ENCODE measurements around the gene TARS1. TPM values are rescaled to one million over a fixed set of nuclear protein-coding genes. Genes with fewer than 3 reads are reported as not detected.

The TARS1 gene
- total RNA-seq, 1 donor from 2014 or later, result 163 TPM

- Mint-ChIP-seq H3K36me3 (ENCODE audit: low read depth, unreplicated experiment) (peaks cover 10% of the 10 kb centered on the region), H3K27me3 (ENCODE audit: unreplicated experiment) (peaks cover 2% of the 10 kb centered on the region), H3K4me3 (ENCODE audit: unreplicated experiment) (no peak overlapping the region), H3K27ac (ENCODE audit: unreplicated experiment) (no peak overlapping the region), H3K4me1 (ENCODE audit: unreplicated experiment) (peaks cover 23% of the 10 kb centered on the region), H3K9me3 (ENCODE audit: unreplicated experiment) (no peaks in the 10 kb centered on the region)
- DNase-seq (ENCODE audit: low spot score), result no peak
- TF ChIP-seq CTCF (IDR thresholded peaks at IDR 0.05; ENCODE audit: unreplicated experiment), result no peak
Measured at GRCh38 chr5:33403187-33403586, 37.6 kb upstream of the TARS1 start.

GRCh38 chr5:33408816-33409215 lies 31.9 kb upstream of the TARS1 start:
- H3K27me3 Mint-ChIP-seq (ENCODE audit: unreplicated experiment), result no peaks in the 10 kb centered on the region
- H3K9me3 Mint-ChIP-seq (ENCODE audit: unreplicated experiment), result no peaks in the 10 kb centered on the region
- H3K27ac Mint-ChIP-seq (ENCODE audit: unreplicated experiment), result no peak overlapping the region
- no peak overlapping the region for H3K4me3 Mint-ChIP-seq (ENCODE audit: unreplicated experiment)
- peaks cover 5% of the 10 kb centered on the region for H3K36me3 Mint-ChIP-seq (ENCODE audit: low read depth, unreplicated experiment)
- DNase-seq (ENCODE audit: low spot score), result no peak
- TF ChIP-seq CTCF (IDR thresholded peaks at IDR 0.05; ENCODE audit: unreplicated experiment), result no peak
- H3K4me1 Mint-ChIP-seq (ENCODE audit: unreplicated experiment), result peaks cover 3% of the 10 kb centered on the region

GRCh38 chr5:33409435-33410170 lies 31.2 kb upstream of the TARS1 start:
- Mint-ChIP-seq H3K4me1 (ENCODE audit: unreplicated experiment) (peaks cover 3% of the 10 kb centered on the region), H3K27me3 (ENCODE audit: unreplicated experiment) (no peaks in the 10 kb centered on the region), H3K4me3 (ENCODE audit: unreplicated experiment) (no peak overlapping the region), H3K36me3 (ENCODE audit: low read depth, unreplicated experiment) (peaks cover 5% of the 10 kb centered on the region), H3K27ac (ENCODE audit: unreplicated experiment) (no peak overlapping the region), H3K9me3 (ENCODE audit: unreplicated experiment) (no peaks in the 10 kb centered on the region)
- TF ChIP-seq CTCF (IDR thresholded peaks at IDR 0.05; ENCODE audit: unreplicated experiment), result no peak
- no peak for DNase-seq (ENCODE audit: low spot score)

- TF ChIP-seq CTCF (IDR thresholded peaks at IDR 0.05; ENCODE audit: unreplicated experiment), result no peak
- no peaks in the 10 kb centered on the region for H3K27me3 Mint-ChIP-seq (ENCODE audit: unreplicated experiment)
- no peaks in the 10 kb centered on the region for H3K36me3 Mint-ChIP-seq (ENCODE audit: low read depth, unreplicated experiment)
- no peaks in the 10 kb centered on the region for H3K9me3 Mint-ChIP-seq (ENCODE audit: unreplicated experiment)
- DNase-seq (ENCODE audit: low spot score), result no peak
- no peak overlapping the region for H3K27ac Mint-ChIP-seq (ENCODE audit: unreplicated experiment)
- H3K4me1 Mint-ChIP-seq (ENCODE audit: unreplicated experiment), result peaks cover 3% of the 10 kb centered on the region
- no peak overlapping the region for H3K4me3 Mint-ChIP-seq (ENCODE audit: unreplicated experiment)
Measured at GRCh38 chr5:33410221-33410620, 30.5 kb upstream of the TARS1 start.

GRCh38 chr5:33411498-33411897 lies 29.3 kb upstream of the TARS1 start:
- peaks cover 3% of the 10 kb centered on the region for H3K4me1 Mint-ChIP-seq (ENCODE audit: unreplicated experiment)
- H3K4me3 Mint-ChIP-seq (ENCODE audit: unreplicated experiment), result no peak overlapping the region
- H3K27ac Mint-ChIP-seq (ENCODE audit: unreplicated experiment), result no peak overlapping the region
- no peaks in the 10 kb centered on the region for H3K36me3 Mint-ChIP-seq (ENCODE audit: low read depth, unreplicated experiment)
- no peaks in the 10 kb centered on the region for H3K9me3 Mint-ChIP-seq (ENCODE audit: unreplicated experiment)
- H3K27me3 Mint-ChIP-seq (ENCODE audit: unreplicated experiment), result no peaks in the 10 kb centered on the region
- DNase-seq (ENCODE audit: low spot score), result no peak
- no peak for TF ChIP-seq CTCF (IDR thresholded peaks at IDR 0.05; ENCODE audit: unreplicated experiment)
